Activated T-helper 1 cell treated with anti-CD3 and anti-CD28 coated beads, Interleukin-12 subunit alpha, Interleukin-12 subunit beta, Interleukin-2, Interleukin-4 antibody, amounts not matched to agents 30 ng/mL and 10 ng/mL and 1 ng/mL, durations not matched to agents 14 hours and 24 hours and 36 hours (primary cell): ENCODE measurements around the gene LPP. TPM values are rescaled to one million over a fixed set of nuclear protein-coding genes. Genes with fewer than 3 reads are reported as not detected.
"Not testable (repeated sequence)": the region's sequence is repeated elsewhere in the genome, so short reads cannot be mapped to it uniquely, and the experiment has no call there.

Source experiments
- DNase-seq: peaks from one replicate; pipeline ENCODE4 v3.0.0; 2021; ENCODE audit warnings: low spot score
- H3K27ac Mint-ChIP-seq: one replicate; pipeline ENCODE4 v1.8.0; 2021; ENCODE audit warnings: mild to moderate bottlenecking, mixed read lengths
- H3K27me3 Mint-ChIP-seq: one replicate; pipeline ENCODE4 v1.8.0; 2022; ENCODE audit warnings: mild to moderate bottlenecking, moderate library complexity, mixed read lengths; ENCODE audit not compliant: insufficient read depth
- H3K36me3 Mint-ChIP-seq: one replicate; pipeline ENCODE4 v1.8.0; 2021; ENCODE audit warnings: low read depth, mixed read lengths
- H3K4me1 Mint-ChIP-seq: one replicate; pipeline ENCODE4 v1.8.0; 2021; ENCODE audit warnings: low read depth, mixed read lengths
- H3K4me3 Mint-ChIP-seq: one replicate; pipeline ENCODE4 v1.8.0; 2021; ENCODE audit warnings: mild to moderate bottlenecking, moderate library complexity, mixed read lengths
- H3K9me3 Mint-ChIP-seq: one replicate; pipeline ENCODE4 v1.8.0; 2021; ENCODE audit warnings: mixed read lengths
- intact Hi-C: fragments of 100-400 bp; cut with micrococcal nuclease; formaldehyde crosslinking; loops from one replicate; pipeline ENCODE4 v1.15.1; 2024
- total RNA-seq: library from RNA; stranded (reverse); gene quantifications from 2 replicates; pipeline ENCODE4 v1.2.3, GENCODE V29; 2022

Gene LPP
- total RNA-seq, 1 donor from 2014 or later = 38.2 TPM

- H3K9me3 Mint-ChIP-seq = peaks cover 31% of the 10 kb centered on the region
- no peaks in the 10 kb centered on the region for H3K27me3 Mint-ChIP-seq
- intact Hi-C loops = no loop called here
- no peak overlapping the region for H3K4me3 Mint-ChIP-seq
- peaks cover 32% of the 10 kb centered on the region for H3K4me1 Mint-ChIP-seq
- DNase-seq = no peak
- H3K27ac Mint-ChIP-seq = no peak overlapping the region
- peaks cover 22% of the 10 kb centered on the region for H3K36me3 Mint-ChIP-seq
Observed at GRCh38 chr3:188421151-188421821, 267.3 kb downstream of the LPP start.

- no peak for DNase-seq
- Mint-ChIP-seq H3K27me3 (no peaks in the 10 kb centered on the region), H3K27ac (no peak overlapping the region), H3K36me3 (peaks cover 25% of the 10 kb centered on the region), H3K9me3 (peaks cover 38% of the 10 kb centered on the region), H3K4me3 (no peak overlapping the region), H3K4me1 (peaks cover 29% of the 10 kb centered on the region)
- intact Hi-C loops = no loop called here
Observed at GRCh38 chr3:188421836-188422540, 268.0 kb downstream of the LPP start.

- H3K27me3 Mint-ChIP-seq, H3K27ac Mint-ChIP-seq, H3K4me3 Mint-ChIP-seq, intact Hi-C loops, DNase-seq: not testable (repeated sequence)
- peaks cover 32% of the 10 kb centered on the region for H3K36me3 Mint-ChIP-seq
- peaks cover 47% of the 10 kb centered on the region for H3K9me3 Mint-ChIP-seq
- H3K4me1 Mint-ChIP-seq = peaks cover 12% of the 10 kb centered on the region
Observed at GRCh38 chr3:188427981-188428380, 274.0 kb downstream of the LPP start.

- H3K27ac Mint-ChIP-seq = no peak overlapping the region
Observed at GRCh38 chr3:188431040-188431439, 277.1 kb downstream of the LPP start.

GRCh38 chr3:188431553-188431952 is 277.6 kb downstream of the LPP start:
- no peak for DNase-seq
- H3K4me1 Mint-ChIP-seq = peaks cover 29% of the 10 kb centered on the region
- H3K27ac Mint-ChIP-seq = no peak overlapping the region
- intact Hi-C loops = no loop called here
- H3K4me3 Mint-ChIP-seq = no peak overlapping the region
- peaks cover 17% of the 10 kb centered on the region for H3K9me3 Mint-ChIP-seq
- peaks cover 21% of the 10 kb centered on the region for H3K36me3 Mint-ChIP-seq
- no peaks in the 10 kb centered on the region for H3K27me3 Mint-ChIP-seq

More at GRCh38 chr3:188431040-188431439, 277.1 kb downstream of the LPP start:
- intact Hi-C loops = no loop called here
- DNase-seq = no peak
- peaks cover 26% of the 10 kb centered on the region for H3K4me1 Mint-ChIP-seq
- H3K36me3 Mint-ChIP-seq = peaks cover 24% of the 10 kb centered on the region
- H3K4me3 Mint-ChIP-seq = no peak overlapping the region
- H3K27me3 Mint-ChIP-seq = no peaks in the 10 kb centered on the region
- H3K9me3 Mint-ChIP-seq = peaks cover 22% of the 10 kb centered on the region

- H3K36me3 Mint-ChIP-seq = peaks cover 18% of the 10 kb centered on the region
- no peak for DNase-seq
- peak overlapping the region; percentile 3 for H3K4me3 Mint-ChIP-seq
- H3K9me3 Mint-ChIP-seq = peaks cover 8% of the 10 kb centered on the region
- H3K27me3 Mint-ChIP-seq = no peaks in the 10 kb centered on the region
- intact Hi-C loops = no loop called here
- peaks cover 35% of the 10 kb centered on the region for H3K4me1 Mint-ChIP-seq
- H3K27ac Mint-ChIP-seq = peak overlapping the region; percentile 64
Observed at GRCh38 chr3:188432802-188433520, 279.0 kb downstream of the LPP start.

- DNase-seq = no peak
- Mint-ChIP-seq H3K27me3 (no peaks in the 10 kb centered on the region), H3K27ac (peak overlapping the region; percentile 64), H3K4me1 (peaks cover 41% of the 10 kb centered on the region), H3K9me3 (peaks cover 8% of the 10 kb centered on the region), H3K36me3 (peaks cover 18% of the 10 kb centered on the region), H3K4me3 (peak overlapping the region; percentile 3)
- intact Hi-C loops = no loop called here
Observed at GRCh38 chr3:188433521-188434150, 279.7 kb downstream of the LPP start.

GRCh38 chr3:188434594-188434993 is 280.6 kb downstream of the LPP start:
- DNase-seq = no peak
- no peaks in the 10 kb centered on the region for H3K27me3 Mint-ChIP-seq
- peaks cover 8% of the 10 kb centered on the region for H3K9me3 Mint-ChIP-seq
- intact Hi-C loops = no loop called here
- H3K4me3 Mint-ChIP-seq = no peak overlapping the region
- peaks cover 18% of the 10 kb centered on the region for H3K36me3 Mint-ChIP-seq
- peaks cover 51% of the 10 kb centered on the region for H3K4me1 Mint-ChIP-seq
- no peak overlapping the region for H3K27ac Mint-ChIP-seq

GRCh38 chr3:188435266-188435665 is 281.3 kb downstream of the LPP start:
- peaks cover 7% of the 10 kb centered on the region for H3K9me3 Mint-ChIP-seq
- DNase-seq = no peak
- H3K36me3 Mint-ChIP-seq = peaks cover 17% of the 10 kb centered on the region
- intact Hi-C loops = loop anchor here (5.0 kb wide), 1 partner anchor 113 kb away; no protein-coding TSS in a partner anchor
- H3K27me3 Mint-ChIP-seq = no peaks in the 10 kb centered on the region
- no peak overlapping the region for H3K27ac Mint-ChIP-seq
- peaks cover 58% of the 10 kb centered on the region for H3K4me1 Mint-ChIP-seq
- H3K4me3 Mint-ChIP-seq = no peak overlapping the region

GRCh38 chr3:188437926-188438325 is 284.0 kb downstream of the LPP start:
- Mint-ChIP-seq H3K27me3 (no peaks in the 10 kb centered on the region), H3K4me3 (no peak overlapping the region), H3K27ac (no peak overlapping the region), H3K4me1 (peaks cover 61% of the 10 kb centered on the region), H3K9me3 (peaks cover 4% of the 10 kb centered on the region), H3K36me3 (peaks cover 13% of the 10 kb centered on the region)
- intact Hi-C loops = loop anchor here (2.0 to 5.0 kb wide), 2 partner anchors 37 to 116 kb away; no protein-coding TSS in a partner anchor
- no peak for DNase-seq

GRCh38 chr3:188439080-188439479 is 285.1 kb downstream of the LPP start:
- Mint-ChIP-seq H3K9me3 (peaks cover 4% of the 10 kb centered on the region), H3K4me3 (peak overlapping the region; percentile 6), H3K36me3 (peaks cover 13% of the 10 kb centered on the region), H3K27me3 (no peaks in the 10 kb centered on the region), H3K27ac (peak overlapping the region; percentile 37), H3K4me1 (peaks cover 54% of the 10 kb centered on the region)
- peak; percentile 31 for DNase-seq
- intact Hi-C loops = loop anchor here (2.0 to 5.0 kb wide), 2 partner anchors 38 to 117 kb away; no protein-coding TSS in a partner anchor

GRCh38 chr3:188440340-188440972 is 286.5 kb downstream of the LPP start:
- no peak overlapping the region for H3K4me3 Mint-ChIP-seq
- intact Hi-C loops = no loop called here
- H3K4me1 Mint-ChIP-seq = peaks cover 63% of the 10 kb centered on the region
- H3K36me3 Mint-ChIP-seq = peaks cover 20% of the 10 kb centered on the region
- H3K27me3 Mint-ChIP-seq = no peaks in the 10 kb centered on the region
- peak overlapping the region; percentile 55 for H3K27ac Mint-ChIP-seq
- H3K9me3 Mint-ChIP-seq = peaks cover 8% of the 10 kb centered on the region
- no peak for DNase-seq
